NCI-H2029 treated with DMSO at 0.1 percent for 48 hours (cell line): ENCODE data around the gene HSPBAP1.
"Not testable (repeated sequence)": the region's sequence is repeated elsewhere in the genome, so short reads cannot be mapped to it uniquely, and the experiment has no call there.

Experiments used
- DNase-seq: peaks from one replicate; lab custom pipeline; 2025; lab: John Stamatoyannopoulos, UW

Gene HSPBAP1

GRCh38 chr3:122739172-122739571 lies 54.5 kb downstream of the HSPBAP1 start:
- no peak for DNase-seq

DNA sequence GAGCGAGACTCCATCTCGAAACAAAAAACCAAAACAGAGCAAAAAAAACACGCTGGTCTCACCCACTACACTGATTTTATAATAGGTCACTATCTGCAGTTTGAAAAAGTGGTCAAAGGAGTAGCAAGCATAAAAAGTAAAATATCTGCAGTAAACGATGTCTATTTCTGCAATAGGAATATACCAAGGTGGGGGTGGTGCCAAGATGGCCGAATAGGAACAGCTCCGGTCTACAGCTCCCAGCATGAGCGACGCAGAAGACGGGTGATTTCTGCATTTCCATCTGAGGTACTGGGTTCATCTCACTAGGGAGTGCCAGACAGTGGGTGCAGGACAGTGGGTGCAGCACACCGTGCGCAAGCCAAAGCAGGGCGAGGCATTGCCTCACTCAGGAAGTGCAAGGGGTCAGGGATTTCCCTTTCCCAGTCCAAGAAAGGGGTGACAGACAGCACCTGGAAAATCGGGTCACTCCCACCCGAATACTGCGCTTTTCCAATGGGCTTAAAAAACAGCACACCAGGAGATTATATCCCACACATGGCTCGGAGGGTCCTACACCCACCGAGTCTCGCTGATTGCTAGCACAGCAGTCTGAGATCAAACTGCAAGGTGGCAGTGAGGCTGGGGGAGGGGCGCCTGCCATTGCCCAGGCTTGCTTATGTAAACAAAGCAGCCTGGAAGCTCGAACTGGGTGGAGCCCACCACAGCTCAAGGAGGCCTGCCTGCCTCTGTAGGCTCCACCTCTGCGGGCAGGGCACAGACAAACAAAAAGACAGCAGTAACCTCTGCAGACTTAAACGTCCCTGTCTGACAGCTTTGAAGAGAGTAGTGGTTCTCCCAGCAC lies 60.7 kb downstream of the HSPBAP1 start:
- not testable (repeated sequence) for DNase-seq

GRCh38 chr3:122730240-122730639 lies 63.4 kb downstream of the HSPBAP1 start:
- DNase-seq, result no peak

- no peak for DNase-seq
Measured at GRCh38 chr3:122728756-122729514, 64.7 kb downstream of the HSPBAP1 start.

DNA sequence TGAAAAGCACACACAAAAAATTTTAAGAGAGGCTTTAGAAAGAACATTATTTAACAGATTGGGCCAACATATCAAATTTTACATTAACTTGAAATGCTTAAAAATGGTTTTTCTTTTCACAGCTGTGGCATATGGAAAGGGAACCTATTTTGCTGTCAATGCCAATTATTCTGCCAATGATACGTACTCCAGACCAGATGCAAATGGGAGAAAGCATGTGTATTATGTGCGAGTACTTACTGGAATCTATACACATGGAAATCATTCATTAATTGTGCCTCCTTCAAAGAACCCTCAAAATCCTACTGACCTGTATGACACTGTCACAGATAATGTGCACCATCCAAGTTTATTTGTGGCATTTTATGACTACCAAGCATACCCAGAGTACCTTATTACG lies 65.4 kb downstream of the HSPBAP1 start:
- no peak for DNase-seq

DNA sequence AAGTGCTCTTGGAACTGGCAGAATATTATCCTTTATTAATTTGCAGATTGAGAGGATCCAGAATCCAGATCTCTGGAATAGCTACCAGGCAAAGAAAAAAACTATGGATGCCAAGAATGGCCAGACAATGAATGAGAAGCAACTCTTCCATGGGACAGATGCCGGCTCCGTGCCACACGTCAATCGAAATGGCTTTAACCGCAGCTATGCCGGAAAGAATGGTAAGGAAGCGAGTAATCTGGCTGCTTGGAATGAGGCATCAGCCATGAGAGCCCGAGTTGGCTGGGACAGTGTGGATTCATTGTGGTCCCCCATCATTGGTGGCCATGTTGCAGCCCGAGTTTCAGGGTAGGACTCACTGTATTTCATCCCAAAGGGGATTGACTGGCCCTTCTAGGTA lies 65.9 kb downstream of the HSPBAP1 start:
- no peak for DNase-seq

GRCh38 chr3:122727294-122727693 lies 66.3 kb downstream of the HSPBAP1 start:
- DNase-seq, result no peak

DNA sequence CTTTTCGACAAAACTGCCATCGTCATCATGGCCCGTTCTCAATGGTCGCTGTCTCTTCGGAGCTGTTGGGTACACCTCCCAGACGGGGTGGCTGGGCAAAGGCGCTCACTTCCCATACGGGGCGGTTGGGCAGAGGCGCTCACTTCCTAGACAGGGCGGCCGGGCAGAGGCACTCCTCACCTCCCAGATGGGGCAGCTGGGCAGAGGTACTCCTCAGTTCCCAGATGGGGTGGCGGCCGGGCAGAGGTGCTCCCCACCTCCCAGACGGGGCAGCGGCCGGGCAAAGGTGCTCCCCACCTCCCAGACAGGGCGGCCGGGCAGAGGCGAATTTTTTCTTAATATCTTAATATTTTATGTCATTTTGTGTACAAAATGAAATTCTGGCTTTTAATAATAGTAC lies 68.5 kb downstream of the HSPBAP1 start:
- DNase-seq, result no peak

DNA sequence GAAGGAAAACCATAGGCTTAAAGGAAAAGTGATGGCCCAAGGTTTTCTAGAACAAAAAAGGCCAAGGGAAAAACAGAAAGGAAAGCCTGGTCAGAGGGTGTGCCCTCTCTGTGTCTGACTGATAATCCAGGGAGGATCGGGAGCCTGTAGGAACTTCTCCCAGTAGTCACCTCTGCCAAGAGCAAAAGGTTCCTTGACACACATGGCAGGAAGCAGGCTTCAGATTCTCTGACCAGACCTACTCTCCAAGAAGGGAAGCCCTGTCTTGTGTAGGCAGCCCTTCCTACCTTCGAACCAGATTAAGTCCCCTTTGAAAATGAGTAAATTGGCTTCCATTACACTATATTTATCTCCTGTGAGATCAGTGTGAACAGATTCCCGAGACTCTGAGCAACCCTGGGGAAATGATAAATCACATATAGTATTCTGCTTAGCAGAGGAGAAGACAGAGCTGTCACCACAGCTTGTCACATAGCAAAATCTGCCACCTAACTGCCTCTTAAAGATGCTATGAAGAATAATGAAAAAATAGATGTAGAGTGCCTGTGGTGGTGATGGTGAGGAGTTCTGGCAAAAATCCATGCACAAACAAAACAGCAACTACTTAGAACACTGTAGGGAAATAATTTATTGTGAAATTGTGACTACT lies 74.2 kb downstream of the HSPBAP1 start:
- DNase-seq, result no peak

DNA sequence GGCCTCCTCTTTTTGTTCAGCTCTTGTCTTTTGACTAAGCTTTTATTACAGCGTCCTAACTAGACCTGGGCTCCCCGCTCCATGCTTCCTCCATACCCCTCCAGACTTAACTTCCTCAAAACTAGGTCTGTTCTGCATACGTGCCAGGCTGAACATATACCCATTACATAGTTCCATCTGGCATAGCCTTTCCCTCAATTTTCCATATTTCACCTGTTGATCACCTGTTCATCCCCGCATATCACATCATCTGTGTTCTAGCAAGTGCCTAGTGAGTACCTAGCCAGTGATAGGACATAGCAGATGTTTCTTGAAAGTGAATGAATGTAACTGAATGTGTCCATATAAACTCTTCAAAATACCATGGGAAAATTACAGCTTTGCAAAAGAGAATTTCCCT lies 77.0 kb downstream of the HSPBAP1 start:
- DNase-seq, result no peak

DNA sequence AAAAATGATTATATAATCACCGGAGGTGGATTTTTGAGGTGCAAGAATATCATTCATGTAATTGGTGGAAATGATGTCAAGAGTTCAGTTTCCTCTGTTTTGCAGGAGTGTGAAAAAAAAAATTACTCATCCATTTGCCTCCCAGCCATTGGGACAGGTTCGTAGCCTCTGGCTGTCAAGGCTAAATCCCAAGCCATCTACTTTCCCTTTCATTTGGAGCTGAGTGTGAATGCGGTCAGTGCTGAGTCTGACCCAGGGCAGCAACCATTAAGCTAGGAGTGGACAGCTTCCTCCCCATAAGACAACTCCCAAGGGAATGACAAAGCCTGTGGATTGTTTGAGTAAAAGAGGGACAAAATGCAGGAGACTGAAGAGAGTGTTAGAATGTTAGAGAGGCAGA lies 79.4 kb downstream of the HSPBAP1 start:
- no peak for DNase-seq

- DNase-seq, result not testable (repeated sequence)
Measured at GRCh38 chr3:122710616-122711251, 82.9 kb downstream of the HSPBAP1 start.

DNA sequence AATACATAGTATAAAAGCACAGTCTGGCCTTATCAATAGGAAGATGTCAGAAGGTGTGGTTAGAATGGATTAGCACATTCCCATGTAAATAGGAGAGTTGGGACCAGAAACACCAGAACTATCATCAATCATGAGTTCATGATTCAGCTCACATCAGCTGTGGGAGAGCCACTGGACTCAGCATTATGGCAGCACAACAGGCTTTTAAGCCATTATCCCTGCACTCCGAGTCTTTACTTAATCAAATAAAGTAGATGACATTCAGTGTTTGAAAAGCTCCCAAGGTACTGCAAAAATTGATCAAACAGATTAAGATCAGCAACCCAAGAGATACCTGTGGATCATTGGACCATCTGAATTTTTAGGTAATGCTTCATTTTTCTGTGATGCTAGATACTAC lies 88.3 kb downstream of the HSPBAP1 start:
- DNase-seq, result no peak

DNA sequence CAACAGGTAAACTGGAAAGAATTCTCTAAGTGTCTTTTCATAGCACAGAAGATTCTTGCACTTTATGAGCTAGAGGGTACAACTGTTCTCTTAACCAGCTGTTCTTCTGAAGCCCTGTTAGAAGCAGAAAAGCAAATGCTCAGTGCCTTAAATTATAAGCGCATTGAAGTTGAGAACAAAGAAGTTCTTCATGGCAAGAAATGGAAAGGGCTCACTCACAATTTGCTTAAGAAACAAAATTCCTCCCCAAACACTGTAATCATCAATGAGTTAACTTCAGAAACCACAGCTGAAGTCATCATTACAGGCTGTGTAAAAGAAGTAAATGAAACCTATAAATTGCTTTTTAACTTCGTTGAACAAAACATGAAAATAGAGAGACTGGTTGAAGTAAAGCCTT lies 93.4 kb downstream of the HSPBAP1 start:
- no peak for DNase-seq

GRCh38 chr3:122697952-122698620 lies 95.5 kb downstream of the HSPBAP1 start:
- no peak for DNase-seq

GRCh38 chr3:122695927-122696561 lies 97.6 kb downstream of the HSPBAP1 start:
- no peak for DNase-seq

DNA sequence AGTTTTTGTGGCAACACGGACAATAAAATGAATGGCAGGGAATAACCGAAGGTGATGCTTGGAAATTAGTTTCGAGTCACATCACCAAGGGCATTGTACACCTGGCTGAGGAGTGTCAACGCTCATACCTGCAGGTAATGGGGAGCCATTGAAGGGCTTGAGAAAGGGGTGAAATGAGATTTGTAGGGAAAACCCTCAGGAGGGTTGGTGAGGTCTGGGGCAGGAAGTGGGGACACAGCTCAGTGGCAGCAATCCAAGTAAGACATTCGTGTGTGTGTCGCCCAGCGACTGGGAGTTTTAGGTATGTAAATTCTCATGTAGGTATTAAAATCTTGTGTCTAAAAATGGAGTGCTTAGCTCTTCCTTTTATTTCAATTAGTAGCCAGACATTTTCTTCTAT lies 98.7 kb downstream of the HSPBAP1 start:
- DNase-seq, result no peak

DNA sequence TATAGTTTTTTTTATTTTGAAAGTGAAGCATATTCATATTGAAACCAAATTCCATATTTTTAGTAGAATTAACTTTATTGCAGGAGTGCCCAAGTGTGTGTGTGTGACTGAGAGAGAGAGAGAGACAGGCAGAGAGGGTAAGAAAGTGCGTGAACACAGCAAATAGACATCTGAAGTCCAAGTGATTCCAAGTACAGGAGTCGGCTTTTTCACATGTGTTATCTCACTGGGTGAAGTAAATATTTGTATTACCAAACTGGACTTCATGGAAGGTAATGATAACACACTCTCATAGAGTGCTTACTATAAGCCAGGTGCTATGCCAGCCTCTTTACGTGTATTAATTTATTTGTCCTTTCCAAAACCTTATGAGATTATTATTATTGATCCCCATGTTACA lies 101.0 kb downstream of the HSPBAP1 start:
- DNase-seq, result no peak

- DNase-seq, result no peak
Measured at GRCh38 chr3:122691195-122691594, 102.4 kb downstream of the HSPBAP1 start.

GRCh38 chr3:122690096-122690495 lies 103.5 kb downstream of the HSPBAP1 start:
- DNase-seq, result no peak
